Liver (tissue), 9 donors: Measurements from ENCODE around the gene WSCD2. TPM values are rescaled to one million over a fixed set of nuclear protein-coding genes. Genes with fewer than 3 reads are reported as not detected.

Experiments used
- DNase-seq: peaks from one replicate; pipeline ENCODE4 v3.0.0-alpha.2; 2017; ENCODE audit warnings: low spot score
- H3K27ac ChIP-seq, 2 donors: one replicate each; pipeline ENCODE4 v1.7.0; 2013; ENCODE audit warnings: inconsistent platforms in 2 of 2, low read length in 2 of 2, control low read depth in 1 of 2, low read depth in 1 of 2, mild to moderate bottlenecking in 1 of 2
- H3K27me3 ChIP-seq, 4 donors: one replicate each; pipeline versions ENCODE4 v1.6.1 to v1.7.0; 2013; ENCODE audit warnings: low read length in 3 of 4, inconsistent platforms in 1 of 4, mild to moderate bottlenecking in 1 of 4, moderate library complexity in 1 of 4; ENCODE audit not compliant: control insufficient read depth in 4 of 4, insufficient read depth in 4 of 4
- H3K36me3 ChIP-seq, 4 donors: one replicate each; pipeline versions ENCODE4 v1.6.1 to v1.7.0; 2013; ENCODE audit warnings: low read length in 3 of 4, mild to moderate bottlenecking in 3 of 4, low read depth in 1 of 4, moderate library complexity in 1 of 4; ENCODE audit not compliant: control insufficient read depth in 4 of 4, insufficient read depth in 3 of 4
- H3K4me1 ChIP-seq, 4 donors: one replicate each; pipeline versions ENCODE4 v1.6.1 to v1.7.0; 2013; ENCODE audit warnings: low read length in 3 of 4, mild to moderate bottlenecking in 3 of 4, moderate library complexity in 1 of 4; ENCODE audit not compliant: control insufficient read depth in 4 of 4, insufficient read depth in 4 of 4
- H3K4me3 ChIP-seq, 3 donors: one replicate each; pipeline versions ENCODE4 v1.6.1 to v1.7.0; 2013; ENCODE audit warnings: low read length in 3 of 3, control low read depth in 1 of 3, low read depth in 1 of 3, mild to moderate bottlenecking in 1 of 3
- H3K9ac ChIP-seq, 2 donors: one replicate each; pipeline ENCODE4 v1.7.0; 2013; ENCODE audit warnings: low read length in 2 of 2, mild to moderate bottlenecking in 2 of 2, moderate library complexity in 2 of 2, control low read depth in 1 of 2, low read depth in 1 of 2
- H3K9me3 ChIP-seq, 4 donors: one replicate each; pipeline versions ENCODE4 v1.6.1 to v1.7.0; 2013; ENCODE audit warnings: low read length in 3 of 4; ENCODE audit not compliant: control insufficient read depth in 4 of 4
- EGR1 ChIP-seq, 2 donors: IDR thresholded peaks; 2 replicates each; pipeline ENCODE4 v1.6.1; 2016 to 2018; ENCODE audit warnings: antibody characterized with exemption in 2 of 2, low read depth in 2 of 2
- HNF4A ChIP-seq, 2 donors: conservative IDR thresholded peaks; 2 replicates each; pipeline ENCODE4 v1.6.1; 2016; ENCODE audit warnings: antibody characterized with exemption in 2 of 2, mild to moderate bottlenecking in 2 of 2
- HNF4G ChIP-seq: IDR thresholded peaks from 2 replicates; pipeline ENCODE4 v1.6.1; 2016; ENCODE audit warnings: antibody characterized with exemption
- JUND ChIP-seq, 2 donors: IDR thresholded peaks; 2 replicates each; pipeline ENCODE4 v1.6.1; 2016; ENCODE audit warnings: antibody characterized with exemption in 2 of 2
- RAD21 ChIP-seq, 2 donors: IDR thresholded peaks; 2 replicates each; pipeline ENCODE4 v1.6.1; 2016; ENCODE audit warnings: antibody characterized with exemption in 2 of 2, mild to moderate bottlenecking in 2 of 2
- SP1 ChIP-seq: IDR thresholded peaks from 2 replicates; pipeline ENCODE4 v1.6.1; 2018; ENCODE audit warnings: antibody characterized with exemption, mild to moderate bottlenecking
- TAF1 ChIP-seq: conservative IDR thresholded peaks from 2 replicates; pipeline ENCODE4 v1.6.1; 2016; ENCODE audit warnings: antibody characterized with exemption, mild to moderate bottlenecking
- YY1 ChIP-seq: IDR thresholded peaks from 2 replicates; pipeline ENCODE4 v1.6.1; 2016; ENCODE audit warnings: antibody characterized with exemption, mild to moderate bottlenecking
- WGBS: extraction: QIAGEN DNeasy Blood & Tissue Kit; methylation state at CpG from one replicate; pipeline ENCODE4 v1.1.7; 2013; 5-methylcytosine and 5-hydroxymethylcytosine counted together
- polyA plus RNA-seq, 2 donors: library from polyadenylated mRNA; stranded (reverse) in 1 of 2; unstranded in 1 of 2; fragments of 200-250 nt in 1 of 2; fragments of >200 nt in 1 of 2; fragmentation: Nextera tagmentation in 1 of 2; extraction: Ambion mirVana in 1 of 2; gene quantifications; one replicate each; pipeline versions ENCODE4 v1.2.1 to v1.2.3, GENCODE V29; 2013 to 2015
- total RNA-seq, 2 donors: library from RNA; depleted of rRNA; stranded (reverse); fragments of >200 nt; gene quantifications; one replicate each; pipeline ENCODE4 v1.2.3, GENCODE V29; 2014
- TF ChIP-seq, protein P1 (sequence below): fragments of 150-350 bp; IDR thresholded peaks from 2 replicates; pipeline ENCODE4 v1.5.1; 2017; ENCODE audit warnings: improper control_type of control experiment, low read depth, low read length; ENCODE audit not compliant: missing input control
- TF ChIP-seq, protein P2 (sequence below): IDR thresholded peaks from 2 replicates; pipeline ENCODE4 v1.6.1; 2016; ENCODE audit warnings: antibody characterized with exemption, mild to moderate bottlenecking
- TF ChIP-seq, protein P3 (sequence below): IDR thresholded peaks from 2 replicates; pipeline ENCODE4 v1.6.1; 2016; ENCODE audit warnings: antibody characterized with exemption
- TF ChIP-seq, protein P4 (sequence below): IDR thresholded peaks from 2 replicates; pipeline ENCODE4 v1.6.1; 2016; ENCODE audit warnings: antibody characterized with exemption
- donor health status: healthy.
- donor health status: healthy.
- donor health status: healthy.
- donor health status: healthy.
- donor health status: healthy.

WSCD2 gene
- total and polyA plus RNA-seq, 4 donors = under 0.01 to 0.09 (median 0.05) TPM; not detected in 1

DNA sequence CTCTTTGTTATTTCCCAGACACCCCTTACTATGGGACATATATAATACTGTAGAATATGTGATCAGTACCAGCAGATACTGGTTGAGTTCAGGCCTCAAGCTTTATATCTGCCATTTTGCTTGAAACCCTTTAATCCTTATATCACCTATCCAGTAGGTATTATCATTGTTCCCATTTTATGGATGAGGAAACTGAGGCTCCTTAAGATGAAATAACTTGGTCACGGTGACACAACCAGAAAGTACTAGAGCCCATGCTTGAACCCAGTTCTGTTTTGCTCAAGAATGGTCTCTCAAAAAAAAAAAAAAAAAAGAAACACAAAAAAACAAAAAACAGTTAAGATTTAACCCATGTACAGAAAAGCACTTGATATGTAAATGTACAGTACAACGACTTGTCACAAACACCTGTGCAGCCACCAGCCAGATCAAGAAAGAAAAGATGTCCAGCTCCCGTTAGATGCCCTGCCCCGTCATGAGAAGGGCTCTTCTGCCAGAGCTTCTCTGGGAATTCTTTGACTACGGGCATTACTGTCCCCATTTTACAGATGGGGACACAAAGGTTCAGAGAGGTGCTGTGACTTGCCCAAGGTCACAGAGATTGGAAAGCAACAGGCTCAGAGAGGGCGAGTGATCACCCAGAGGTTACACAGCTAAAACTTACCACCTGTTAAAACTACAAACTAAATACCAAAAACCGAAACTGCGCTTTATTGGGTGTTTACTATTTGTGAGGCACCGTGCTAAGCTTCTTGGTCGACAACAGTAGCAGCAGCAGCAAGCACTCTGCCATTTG lies 669 bp upstream of the WSCD2 start (continued):
- TF ChIP-seq, protein P1, sequence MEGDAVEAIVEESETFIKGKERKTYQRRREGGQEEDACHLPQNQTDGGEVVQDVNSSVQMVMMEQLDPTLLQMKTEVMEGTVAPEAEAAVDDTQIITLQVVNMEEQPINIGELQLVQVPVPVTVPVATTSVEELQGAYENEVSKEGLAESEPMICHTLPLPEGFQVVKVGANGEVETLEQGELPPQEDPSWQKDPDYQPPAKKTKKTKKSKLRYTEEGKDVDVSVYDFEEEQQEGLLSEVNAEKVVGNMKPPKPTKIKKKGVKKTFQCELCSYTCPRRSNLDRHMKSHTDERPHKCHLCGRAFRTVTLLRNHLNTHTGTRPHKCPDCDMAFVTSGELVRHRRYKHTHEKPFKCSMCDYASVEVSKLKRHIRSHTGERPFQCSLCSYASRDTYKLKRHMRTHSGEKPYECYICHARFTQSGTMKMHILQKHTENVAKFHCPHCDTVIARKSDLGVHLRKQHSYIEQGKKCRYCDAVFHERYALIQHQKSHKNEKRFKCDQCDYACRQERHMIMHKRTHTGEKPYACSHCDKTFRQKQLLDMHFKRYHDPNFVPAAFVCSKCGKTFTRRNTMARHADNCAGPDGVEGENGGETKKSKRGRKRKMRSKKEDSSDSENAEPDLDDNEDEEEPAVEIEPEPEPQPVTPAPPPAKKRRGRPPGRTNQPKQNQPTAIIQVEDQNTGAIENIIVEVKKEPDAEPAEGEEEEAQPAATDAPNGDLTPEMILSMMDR = no peak
- TF ChIP-seq RAD21 (IDR thresholded peaks at IDR 0.05) (no peak), TAF1 (no peak)

DNA sequence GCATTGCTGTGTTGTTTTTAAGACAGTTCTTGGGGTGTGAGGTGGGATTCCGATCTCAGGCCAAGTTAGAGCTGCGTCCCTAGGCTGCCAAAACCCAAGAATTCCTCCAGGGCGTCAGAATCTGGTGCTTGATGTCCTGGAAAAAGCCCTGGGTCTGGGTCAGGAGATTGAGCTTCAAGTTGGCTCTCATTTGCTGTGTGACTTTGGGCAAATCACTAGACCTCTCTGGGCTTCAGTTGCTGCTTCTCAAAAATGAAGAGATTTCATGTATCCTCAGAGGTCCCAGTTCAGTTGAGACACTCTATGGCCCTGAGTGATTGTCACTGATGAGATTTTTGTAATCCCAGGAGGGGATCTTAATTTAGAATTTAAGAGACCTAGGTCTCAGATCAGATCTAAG lies 1.9 kb downstream of the WSCD2 start:
- 75% methylated on average over 3 of the region's 3 CpGs for WGBS
- Histone ChIP-seq H3K4me3 (no peak overlapping the region), H3K27me3 (peaks cover 2 to 14% (median 5%) of the 10 kb centered on the region in 4 donors), H3K27ac (no peak overlapping the region), H3K36me3 (no peaks in the 10 kb centered on the region), H3K9me3 (peaks cover 0 to 4% (median 0%) of the 10 kb centered on the region in 4 donors), H3K4me1 (peaks cover 2 to 14% (median 8%) of the 10 kb centered on the region in 4 donors), H3K9ac (no peak overlapping the region)
- DNase-seq = no peak
- TF ChIP-seq HNF4A (conservative IDR thresholded peaks at IDR 0.05) = no peak
- TF ChIP-seq HNF4G = no peak
- no peak for TF ChIP-seq JUND (IDR thresholded peaks at IDR 0.05)
- no peak for TF ChIP-seq SP1
- TF ChIP-seq, protein P2, sequence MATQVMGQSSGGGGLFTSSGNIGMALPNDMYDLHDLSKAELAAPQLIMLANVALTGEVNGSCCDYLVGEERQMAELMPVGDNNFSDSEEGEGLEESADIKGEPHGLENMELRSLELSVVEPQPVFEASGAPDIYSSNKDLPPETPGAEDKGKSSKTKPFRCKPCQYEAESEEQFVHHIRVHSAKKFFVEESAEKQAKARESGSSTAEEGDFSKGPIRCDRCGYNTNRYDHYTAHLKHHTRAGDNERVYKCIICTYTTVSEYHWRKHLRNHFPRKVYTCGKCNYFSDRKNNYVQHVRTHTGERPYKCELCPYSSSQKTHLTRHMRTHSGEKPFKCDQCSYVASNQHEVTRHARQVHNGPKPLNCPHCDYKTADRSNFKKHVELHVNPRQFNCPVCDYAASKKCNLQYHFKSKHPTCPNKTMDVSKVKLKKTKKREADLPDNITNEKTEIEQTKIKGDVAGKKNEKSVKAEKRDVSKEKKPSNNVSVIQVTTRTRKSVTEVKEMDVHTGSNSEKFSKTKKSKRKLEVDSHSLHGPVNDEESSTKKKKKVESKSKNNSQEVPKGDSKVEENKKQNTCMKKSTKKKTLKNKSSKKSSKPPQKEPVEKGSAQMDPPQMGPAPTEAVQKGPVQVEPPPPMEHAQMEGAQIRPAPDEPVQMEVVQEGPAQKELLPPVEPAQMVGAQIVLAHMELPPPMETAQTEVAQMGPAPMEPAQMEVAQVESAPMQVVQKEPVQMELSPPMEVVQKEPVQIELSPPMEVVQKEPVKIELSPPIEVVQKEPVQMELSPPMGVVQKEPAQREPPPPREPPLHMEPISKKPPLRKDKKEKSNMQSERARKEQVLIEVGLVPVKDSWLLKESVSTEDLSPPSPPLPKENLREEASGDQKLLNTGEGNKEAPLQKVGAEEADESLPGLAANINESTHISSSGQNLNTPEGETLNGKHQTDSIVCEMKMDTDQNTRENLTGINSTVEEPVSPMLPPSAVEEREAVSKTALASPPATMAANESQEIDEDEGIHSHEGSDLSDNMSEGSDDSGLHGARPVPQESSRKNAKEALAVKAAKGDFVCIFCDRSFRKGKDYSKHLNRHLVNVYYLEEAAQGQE = no peak
- TF ChIP-seq TAF1 = no peak
- TF ChIP-seq EGR1 (IDR thresholded peaks at IDR 0.05; ENCODE audit: low read depth in 2 of 2) = no peak
- TF ChIP-seq, protein P3, sequence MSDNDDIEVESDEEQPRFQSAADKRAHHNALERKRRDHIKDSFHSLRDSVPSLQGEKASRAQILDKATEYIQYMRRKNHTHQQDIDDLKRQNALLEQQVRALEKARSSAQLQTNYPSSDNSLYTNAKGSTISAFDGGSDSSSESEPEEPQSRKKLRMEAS = no peak

DNA sequence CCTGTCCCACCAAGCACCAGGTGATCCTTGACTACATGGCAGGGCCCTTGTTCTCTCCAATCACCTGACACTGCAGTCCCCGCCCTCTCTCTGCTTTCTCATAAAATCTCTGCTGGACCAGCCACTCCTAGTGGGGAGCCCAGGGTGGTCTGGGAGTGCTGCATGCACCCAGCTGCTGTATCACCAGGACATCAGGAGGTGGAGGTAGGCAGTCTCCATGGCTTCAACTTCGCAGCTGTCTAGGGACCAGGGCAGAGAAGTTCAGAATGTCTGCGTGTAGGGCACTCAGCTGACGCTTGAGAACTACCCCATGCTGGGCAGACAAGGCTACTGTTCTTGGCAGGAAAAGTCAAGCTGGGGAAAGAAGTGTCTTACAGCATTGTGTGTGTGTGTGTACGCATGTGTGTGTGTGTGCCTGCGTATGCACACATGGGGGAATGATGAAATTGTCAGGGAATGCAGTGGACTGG lies 2.6 kb downstream of the WSCD2 start:
- H3K27me3 ChIP-seq = peaks cover 2 to 10% (median 5%) of the 10 kb centered on the region in 4 donors
- H3K4me1 ChIP-seq = peaks cover 2 to 14% (median 8%) of the 10 kb centered on the region in 4 donors
- no peak for DNase-seq
- H3K27ac ChIP-seq = no peak overlapping the region
- H3K9ac ChIP-seq = no peak overlapping the region
- WGBS = 52% methylated on average over 6 of the region's 6 CpGs
- TF ChIP-seq, protein P3 = no peak
- TF ChIP-seq, protein P4, sequence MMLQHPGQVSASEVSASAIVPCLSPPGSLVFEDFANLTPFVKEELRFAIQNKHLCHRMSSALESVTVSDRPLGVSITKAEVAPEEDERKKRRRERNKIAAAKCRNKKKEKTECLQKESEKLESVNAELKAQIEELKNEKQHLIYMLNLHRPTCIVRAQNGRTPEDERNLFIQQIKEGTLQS = no peak
- TF ChIP-seq YY1 (no peak), HNF4G (no peak), RAD21 (IDR thresholded peaks at IDR 0.05) (no peak), JUND (IDR thresholded peaks at IDR 0.05) (no peak), SP1 (no peak)
- no peak overlapping the region for H3K4me3 ChIP-seq
- peaks cover 0 to 4% (median 0%) of the 10 kb centered on the region in 4 donors for H3K9me3 ChIP-seq
- H3K36me3 ChIP-seq = no peaks in the 10 kb centered on the region
